PC-3 (cell line): ENCODE results near the gene MPV17L2.

Experiments used
- EZH2 ChIP-seq: fragments of 300-600 bp; sonication (generic); IDR thresholded peaks from one replicate; pipeline ENCODE4 v1.6.1; 2017; ENCODE audit warnings: antibody characterized with exemption, mild to moderate bottlenecking, low read length; ENCODE audit not compliant: unreplicated experiment
- EZH2phosphoT487 ChIP-seq: fragments of 300-600 bp; sonication (generic); IDR thresholded peaks from 2 replicates; pipeline ENCODE4 v1.6.1; 2018; ENCODE audit warnings: mild to moderate bottlenecking, antibody characterized with exemption, low read length, borderline replicate concordance

GRCh38 chr19:18193388-18194180, 566 bp downstream of the MPV17L2 start:
- TF ChIP-seq EZH2 (no peak), EZH2phosphoT487 (no peak)
